GM19397 (cell line): ENCODE results near the gene NUDCD3.

ENCODE experiments used
- ATAC-seq: cut with Tn5 transposase; IDR thresholded peaks from one replicate; pipeline ENCODE4 v1.9.1; 2021; ENCODE audit warnings: mild to moderate bottlenecking, moderate library complexity; ENCODE audit not compliant: unreplicated experiment

Gene NUDCD3

GRCh38 chr7:44482502-44483485 lies 7.7 kb downstream of the NUDCD3 start:
- ATAC-seq = no peak

DNA sequence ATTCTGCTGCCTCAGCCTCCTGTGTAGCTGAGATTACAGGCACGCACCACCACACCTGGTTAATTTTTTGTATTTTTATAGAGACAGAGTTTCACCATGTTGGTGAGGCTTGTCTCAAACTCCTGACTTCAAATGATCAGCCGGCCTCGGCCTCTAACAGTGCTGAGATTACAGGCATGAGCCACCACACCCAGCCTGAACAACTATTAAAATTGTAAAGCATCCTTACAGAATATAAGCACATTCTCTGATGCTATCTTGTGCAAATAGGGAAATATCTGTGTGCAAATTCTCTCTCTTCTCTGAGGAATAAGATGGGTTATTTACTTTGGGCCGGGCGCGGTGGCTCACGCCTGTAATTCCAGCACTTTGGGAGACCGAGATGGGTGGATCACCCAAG lies 12.5 kb downstream of the NUDCD3 start:
- no peak for ATAC-seq

DNA sequence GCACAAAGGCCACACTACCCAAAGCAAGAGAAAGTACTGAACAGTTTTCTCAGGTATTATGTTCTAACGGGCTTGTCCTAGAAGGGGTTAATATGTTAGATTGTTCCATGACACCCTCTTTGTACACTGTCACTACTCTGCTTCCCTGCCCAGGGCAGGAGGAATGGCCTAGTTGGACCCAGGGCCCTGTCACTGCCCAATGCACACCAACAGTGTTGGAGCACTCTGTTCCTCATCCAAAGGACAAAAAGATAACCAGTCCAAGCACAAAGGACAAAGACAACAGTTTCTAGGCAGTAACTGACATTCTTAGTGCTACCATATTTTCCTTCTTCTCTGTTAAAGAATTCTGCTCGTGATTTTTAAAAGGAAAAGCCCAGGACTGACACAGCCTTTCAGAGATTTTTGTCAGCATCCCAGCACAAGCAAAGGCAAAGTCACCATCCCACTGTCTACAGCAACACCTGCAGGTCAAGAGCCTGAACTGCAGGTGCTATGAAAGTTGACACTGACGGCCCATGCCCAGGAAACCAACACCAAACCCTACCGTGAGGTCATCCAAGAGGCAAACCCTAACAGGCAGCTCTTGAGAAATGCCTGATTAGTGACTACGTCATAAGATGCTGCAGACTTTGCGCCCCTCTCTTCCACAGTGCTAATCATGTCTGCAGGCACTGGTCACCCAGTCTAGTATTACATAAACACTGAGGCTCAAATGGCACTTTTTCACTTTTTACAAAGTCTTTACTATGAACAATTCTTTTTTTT lies 13.2 kb downstream of the NUDCD3 start:
- peak; percentile 86 for ATAC-seq

- no peak for ATAC-seq
Measured at GRCh38 chr7:44476313-44476712, 14.1 kb downstream of the NUDCD3 start.

- ATAC-seq = no peak
Measured at GRCh38 chr7:44473295-44473694, 17.2 kb downstream of the NUDCD3 start.

DNA sequence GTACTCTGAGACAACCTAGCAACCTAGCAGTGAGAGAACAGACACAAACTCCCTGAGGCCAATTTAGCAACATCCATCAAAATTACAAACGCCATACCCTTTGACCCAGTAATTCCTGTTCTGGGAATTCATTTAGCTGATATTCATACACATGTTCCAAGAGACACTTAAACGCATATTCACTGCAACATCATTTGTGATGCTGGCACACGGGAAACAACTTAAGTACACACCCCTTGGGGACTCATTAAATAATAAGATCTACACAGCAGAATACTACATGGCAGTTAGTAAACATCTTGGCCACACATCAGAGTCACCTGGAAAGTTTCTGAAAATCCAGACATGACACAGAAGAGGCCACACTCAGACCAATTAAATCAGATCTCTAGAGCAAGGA lies 17.6 kb downstream of the NUDCD3 start:
- no peak for ATAC-seq

DNA sequence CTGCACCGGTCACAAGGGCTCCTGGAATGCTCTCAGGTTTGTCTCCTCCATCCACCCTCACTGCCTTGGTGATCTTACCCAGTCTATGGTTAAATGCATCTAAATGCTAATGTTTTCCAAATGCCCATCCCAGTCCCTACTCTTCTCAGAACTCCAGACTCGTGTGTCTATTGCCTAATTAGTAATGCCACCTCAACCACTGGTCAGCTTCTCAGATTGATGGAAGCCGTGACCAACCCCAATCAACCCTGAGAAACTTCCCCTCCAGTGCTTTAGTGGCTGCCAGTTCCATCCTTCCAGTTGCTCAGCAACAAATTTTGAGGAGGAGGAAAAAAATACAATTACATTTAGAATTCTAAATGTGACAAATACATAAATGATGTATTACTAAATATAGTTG lies 18.6 kb downstream of the NUDCD3 start:
- no peak for ATAC-seq

DNA sequence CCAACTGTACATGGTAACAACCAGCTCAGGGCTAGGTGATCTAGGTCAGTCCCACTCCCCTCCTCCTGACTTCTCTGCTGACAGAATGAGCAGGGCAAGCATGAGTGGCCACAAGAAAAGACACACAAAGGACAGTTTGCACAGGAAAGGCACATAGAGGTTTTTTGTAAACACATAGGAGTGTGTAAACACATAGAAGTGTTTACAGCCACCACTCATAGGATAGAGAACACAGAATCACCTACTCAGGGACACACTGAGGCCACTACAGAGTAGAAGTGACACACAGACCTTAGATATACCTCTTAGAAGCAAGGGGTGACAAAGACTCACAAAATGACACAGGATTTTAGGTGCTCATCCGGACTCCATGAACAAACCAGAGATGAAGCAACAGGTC lies 19.0 kb downstream of the NUDCD3 start:
- no peak for ATAC-seq

GRCh38 chr7:44470628-44471245 lies 19.7 kb downstream of the NUDCD3 start:
- no peak for ATAC-seq

- no peak for ATAC-seq
Measured at GRCh38 chr7:44470135-44470479, 20.4 kb downstream of the NUDCD3 start.

DNA sequence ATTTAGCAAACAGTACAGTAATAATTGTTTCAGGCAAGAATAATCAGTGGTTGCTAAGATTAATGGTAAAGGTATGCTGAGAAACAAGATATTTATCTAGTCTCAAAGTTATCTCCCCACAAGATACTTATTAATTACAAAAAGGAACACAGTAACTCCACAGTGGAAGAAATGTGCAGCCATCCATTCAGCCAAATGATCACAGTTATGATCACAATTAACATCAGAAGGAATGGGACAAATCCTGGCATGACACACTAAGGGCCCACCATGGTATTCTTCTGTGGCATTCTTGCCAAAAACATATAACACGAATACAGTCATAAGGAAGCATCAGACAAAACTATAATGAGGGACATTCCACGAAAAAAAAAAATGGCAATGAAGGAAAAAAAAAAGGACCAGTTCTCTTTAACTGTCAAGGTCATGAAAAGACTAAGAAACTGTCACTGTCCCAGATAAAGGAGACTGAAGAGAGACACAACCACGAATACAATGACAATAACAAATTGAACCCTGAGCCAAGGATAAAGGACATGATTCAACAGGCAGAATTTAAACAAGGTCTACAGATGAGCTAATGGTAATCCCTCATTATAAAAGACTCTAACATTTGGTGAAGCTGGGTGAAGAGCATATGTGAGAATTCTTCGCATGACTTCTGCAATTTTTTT lies 20.9 kb downstream of the NUDCD3 start:
- no peak for ATAC-seq

GRCh38 chr7:44467217-44467548 lies 23.3 kb downstream of the NUDCD3 start:
- ATAC-seq = no peak

GRCh38 chr7:44466300-44467216 lies 23.9 kb downstream of the NUDCD3 start:
- ATAC-seq = no peak

DNA sequence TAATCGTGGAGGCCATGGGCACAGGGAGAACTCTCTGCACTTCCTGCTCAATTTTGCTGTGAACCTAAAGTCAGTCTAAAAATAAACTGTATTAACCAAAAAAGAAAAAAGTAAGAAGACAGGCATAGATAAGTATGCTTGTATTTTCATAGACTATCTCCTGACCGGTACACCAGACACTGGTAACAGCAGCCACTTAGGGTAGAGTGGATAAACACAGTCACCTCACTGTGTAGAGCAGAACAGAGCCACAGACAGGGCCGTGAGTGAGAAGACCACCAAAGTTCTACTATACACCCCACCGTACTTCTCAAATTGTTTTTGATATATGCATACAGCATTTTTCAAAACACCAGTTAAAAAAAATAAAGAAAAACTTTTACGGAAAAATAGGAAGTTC lies 25.0 kb downstream of the NUDCD3 start:
- no peak for ATAC-seq

GRCh38 chr7:44463169-44463808 lies 27.2 kb downstream of the NUDCD3 start:
- ATAC-seq = no peak

DNA sequence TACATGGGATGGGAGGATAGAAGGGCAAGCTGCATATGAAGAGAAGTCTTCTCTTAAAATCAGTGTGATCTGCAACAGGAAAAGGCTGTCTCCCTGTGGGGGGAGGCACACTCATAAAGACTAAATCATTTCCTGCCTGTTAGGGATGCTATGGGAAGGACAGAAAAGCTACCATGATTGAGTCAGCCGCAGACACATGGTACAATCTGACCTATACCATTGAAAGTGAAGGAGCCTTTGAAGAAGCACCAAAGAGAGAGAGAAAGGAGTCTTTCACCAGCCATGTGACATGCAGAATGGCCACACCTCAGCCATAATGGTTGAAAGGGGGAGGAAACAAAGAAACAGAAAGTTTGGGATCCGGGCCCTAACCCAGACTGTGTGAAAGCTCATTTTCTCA lies 29.1 kb downstream of the NUDCD3 start:
- ATAC-seq = no peak

GRCh38 chr7:44460325-44460724 lies 30.1 kb downstream of the NUDCD3 start:
- peak; percentile 96 for ATAC-seq

GRCh38 chr7:44455155-44455554 lies 35.3 kb downstream of the NUDCD3 start:
- ATAC-seq = no peak

GRCh38 chr7:44454348-44454747 lies 36.1 kb downstream of the NUDCD3 start:
- no peak for ATAC-seq

DNA sequence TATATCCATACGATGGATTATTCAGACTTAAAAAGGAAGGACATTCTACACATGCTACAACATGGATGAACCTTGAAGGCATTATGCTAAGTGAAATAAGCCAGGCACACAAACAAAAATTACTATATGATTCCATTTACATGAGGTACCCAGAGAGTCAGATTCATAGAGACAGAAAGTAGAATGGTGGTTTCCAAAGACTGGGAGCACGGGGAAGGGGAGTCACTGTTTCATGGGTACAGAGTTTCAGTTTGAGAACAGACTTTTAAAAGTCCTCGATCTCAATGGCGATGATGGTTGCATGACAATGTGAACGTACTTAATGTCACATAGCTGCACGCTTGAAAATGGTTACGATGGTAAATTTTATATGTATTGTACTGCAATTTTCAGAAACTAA lies 39.3 kb downstream of the NUDCD3 start:
- no peak for ATAC-seq
